ENCODE results near the gene THSD1. TPM values are rescaled to one million over a fixed set of nuclear protein-coding genes. Genes with fewer than 3 reads are reported as not detected.
A peak's percentile ranks its signal among the peaks of the same experiment; 100 is the strongest.
"Not testable (repeated sequence)": the region's sequence is repeated elsewhere in the genome, so short reads cannot be mapped to it uniquely, and the experiment has no call there.

Gene THSD1
- total RNA-seq, 2 experiments from 2014 or later = 0.27 to 0.31 TPM

GRCh38 chr13:52446265-52446664 is 40.3 kb upstream of the THSD1 start:
- Mint-ChIP-seq H3K9me3 (no peaks in the 10 kb centered on the region), H3K4me3 (no peak overlapping the region), H3K27me3 (no peaks in the 10 kb centered on the region), H3K4me1 (peaks cover 26% of the 10 kb centered on the region), H3K27ac (no peak overlapping the region), H3K36me3 (ENCODE audit: low read depth) (peaks cover 9% of the 10 kb centered on the region)
- POLR2A ChIA-PET = no interaction called here
- CTCF ChIA-PET = no interaction called here
- DNase-seq = no peak

GRCh38 chr13:52432456-52432855 is 26.5 kb upstream of the THSD1 start:
- Mint-ChIP-seq H3K36me3 (ENCODE audit: low read depth) (peaks cover 53% of the 10 kb centered on the region), H3K4me3 (no peak overlapping the region), H3K4me1 (peaks cover 5% of the 10 kb centered on the region), H3K27me3 (no peaks in the 10 kb centered on the region), H3K27ac (no peak overlapping the region), H3K9me3 (no peaks in the 10 kb centered on the region)
- CTCF ChIA-PET = interaction anchor here (2.5 kb wide), 1 partner anchor 18 kb away, joined by 10 read pairs; the partner anchor contains the start of gene VPS36
- POLR2A ChIA-PET = no interaction called here
- no peak for DNase-seq

GRCh38 chr13:52428295-52428694 is 22.3 kb upstream of the THSD1 start:
- CTCF ChIA-PET = interaction anchor here (0.6 kb wide), 1 partner anchor 424 kb away, joined by 3 read pairs; no protein-coding TSS in a partner anchor

GRCh38 chr13:52421216-52421615 is 15.2 kb upstream of the THSD1 start:
- ChIA-PET POLR2A (no interaction called here), CTCF (interaction anchor here (3.1 kb wide), 1 partner anchor 29 kb away, joined by 13 read pairs; the partner anchor contains the start of gene VPS36)
- Mint-ChIP-seq H3K27me3 (no peaks in the 10 kb centered on the region), H3K4me1 (peaks cover 4% of the 10 kb centered on the region), H3K4me3 (no peak overlapping the region), H3K36me3 (ENCODE audit: low read depth) (peaks cover 44% of the 10 kb centered on the region), H3K27ac (no peak overlapping the region), H3K9me3 (no peaks in the 10 kb centered on the region)
- no peak for DNase-seq

More at GRCh38 chr13:52428295-52428694, 22.3 kb upstream of the THSD1 start:
- Mint-ChIP-seq H3K36me3 (ENCODE audit: low read depth) (peaks cover 49% of the 10 kb centered on the region), H3K9me3 (no peaks in the 10 kb centered on the region), H3K27me3 (no peaks in the 10 kb centered on the region), H3K4me3 (no peak overlapping the region), H3K4me1 (no peaks in the 10 kb centered on the region), H3K27ac (no peak overlapping the region)
- no peak for DNase-seq
- POLR2A ChIA-PET = no interaction called here

- DNase-seq = no peak
- CTCF ChIA-PET = no interaction called here
- Mint-ChIP-seq H3K27me3 (no peaks in the 10 kb centered on the region), H3K27ac (no peak overlapping the region), H3K36me3 (ENCODE audit: low read depth) (peaks cover 38% of the 10 kb centered on the region), H3K9me3 (no peaks in the 10 kb centered on the region), H3K4me3 (no peak overlapping the region), H3K4me1 (peaks cover 4% of the 10 kb centered on the region)
- POLR2A ChIA-PET = no interaction called here
Observed at GRCh38 chr13:52419080-52419479, 13.1 kb upstream of the THSD1 start.

GRCh38 chr13:52414963-52415362 is 9.0 kb upstream of the THSD1 start:
- Mint-ChIP-seq H3K27me3 (no peaks in the 10 kb centered on the region), H3K27ac (no peak overlapping the region), H3K36me3 (ENCODE audit: low read depth) (peaks cover 31% of the 10 kb centered on the region)

GRCh38 chr13:52414051-52414450 is 8.1 kb upstream of the THSD1 start:
- Mint-ChIP-seq H3K36me3 (ENCODE audit: low read depth) (peaks cover 30% of the 10 kb centered on the region), H3K4me3 (no peak overlapping the region), H3K9me3 (no peaks in the 10 kb centered on the region), H3K27ac (no peak overlapping the region), H3K4me1 (no peaks in the 10 kb centered on the region), H3K27me3 (no peaks in the 10 kb centered on the region)
- CTCF ChIA-PET = interaction anchor here (0.7 kb wide), 1 partner anchor 1778 kb away, joined by 3 read pairs; no protein-coding TSS in a partner anchor
- POLR2A ChIA-PET = no interaction called here
- no peak for DNase-seq

More at GRCh38 chr13:52414963-52415362, 9.0 kb upstream of the THSD1 start:
- DNase-seq = no peak
- H3K9me3 Mint-ChIP-seq = no peaks in the 10 kb centered on the region
- CTCF ChIA-PET = interaction anchor here (1.0 kb wide), 1 partner anchor 35 kb away, joined by 3 read pairs; no protein-coding TSS in a partner anchor
- H3K4me1 Mint-ChIP-seq = peaks cover 4% of the 10 kb centered on the region
- POLR2A ChIA-PET = no interaction called here
- no peak overlapping the region for H3K4me3 Mint-ChIP-seq

GRCh38 chr13:52412128-52412527 is 6.2 kb upstream of the THSD1 start:
- CTCF ChIA-PET = no interaction called here
- Mint-ChIP-seq H3K27ac (no peak overlapping the region), H3K4me3 (no peak overlapping the region), H3K27me3 (no peaks in the 10 kb centered on the region), H3K4me1 (no peaks in the 10 kb centered on the region), H3K36me3 (ENCODE audit: low read depth) (peaks cover 28% of the 10 kb centered on the region), H3K9me3 (no peaks in the 10 kb centered on the region)
- DNase-seq = no peak
- POLR2A ChIA-PET = no interaction called here

GRCh38 chr13:52411629-52412028 is 5.7 kb upstream of the THSD1 start:
- peaks cover 3% of the 10 kb centered on the region for H3K27me3 Mint-ChIP-seq
- ChIA-PET CTCF (no interaction called here), POLR2A (no interaction called here)
- H3K4me1 Mint-ChIP-seq = peaks cover under 1% of the 10 kb centered on the region
- DNase-seq = no peak
- H3K9me3 Mint-ChIP-seq = no peaks in the 10 kb centered on the region
- H3K27ac Mint-ChIP-seq = no peak overlapping the region
- peaks cover 24% of the 10 kb centered on the region for H3K36me3 Mint-ChIP-seq (ENCODE audit: low read depth)
- H3K4me3 Mint-ChIP-seq = no peak overlapping the region

GRCh38 chr13:52408071-52408658 is 2.2 kb upstream of the THSD1 start:
- ChIA-PET POLR2A (interaction anchor here (0.6 kb wide), 1 partner anchor 71 kb away, joined by 3 read pairs; no protein-coding TSS in a partner anchor), CTCF (interaction anchor here (1.4 to 2.1 kb wide), 2 partner anchors 9 to 42 kb away, joined by 3 to 6 read pairs; partner anchors contain the start of gene VPS36)
- H3K9me3 Mint-ChIP-seq, H3K4me3 Mint-ChIP-seq, DNase-seq, H3K27ac Mint-ChIP-seq: not testable (repeated sequence)
- H3K36me3 Mint-ChIP-seq (ENCODE audit: low read depth) = peaks cover 17% of the 10 kb centered on the region
- peaks cover 24% of the 10 kb centered on the region for H3K27me3 Mint-ChIP-seq
- H3K4me1 Mint-ChIP-seq = peaks cover 21% of the 10 kb centered on the region

- peaks cover 21% of the 10 kb centered on the region for H3K4me1 Mint-ChIP-seq
- CTCF ChIA-PET = interaction anchor here (0.9 to 2.1 kb wide), 2 partner anchors 10 to 43 kb away, joined by 5 to 6 read pairs; partner anchors contain the start of gene VPS36
- H3K36me3 Mint-ChIP-seq (ENCODE audit: low read depth) = peaks cover 17% of the 10 kb centered on the region
- H3K4me3 Mint-ChIP-seq, H3K9me3 Mint-ChIP-seq, DNase-seq, H3K27ac Mint-ChIP-seq, POLR2A ChIA-PET: not testable (repeated sequence)
- H3K27me3 Mint-ChIP-seq = peaks cover 31% of the 10 kb centered on the region
Observed at GRCh38 chr13:52407436-52407835, 1.5 kb upstream of the THSD1 start.

GRCh38 chr13:52406629-52407028 is 657 bp upstream of the THSD1 start:
- no peak for DNase-seq
- peaks cover 32% of the 10 kb centered on the region for H3K27me3 Mint-ChIP-seq
- ChIA-PET CTCF (interaction anchor here (0.9 to 2.1 kb wide), 2 partner anchors 10 to 44 kb away, joined by 5 to 6 read pairs; partner anchors contain the start of gene VPS36), POLR2A (no interaction called here)
- H3K4me3 Mint-ChIP-seq = peak overlapping the region; percentile 28
- H3K36me3 Mint-ChIP-seq (ENCODE audit: low read depth) = peaks cover 16% of the 10 kb centered on the region
- H3K9me3 Mint-ChIP-seq = no peaks in the 10 kb centered on the region
- no peak overlapping the region for H3K27ac Mint-ChIP-seq
- H3K4me1 Mint-ChIP-seq = peaks cover 21% of the 10 kb centered on the region

GRCh38 chr13:52405369-52405766 is 604 bp downstream of the THSD1 start:
- CTCF ChIA-PET = no interaction called here
- H3K4me3 Mint-ChIP-seq = peak overlapping the region; percentile 54
- peaks cover 12% of the 10 kb centered on the region for H3K36me3 Mint-ChIP-seq (ENCODE audit: low read depth)
- peaks cover 21% of the 10 kb centered on the region for H3K4me1 Mint-ChIP-seq
- no peak overlapping the region for H3K27ac Mint-ChIP-seq
- no peak for DNase-seq
- H3K27me3 Mint-ChIP-seq = peaks cover 32% of the 10 kb centered on the region
- POLR2A ChIA-PET = no interaction called here
- H3K9me3 Mint-ChIP-seq = no peaks in the 10 kb centered on the region

GRCh38 chr13:52399708-52400107 is 6.3 kb downstream of the THSD1 start:
- Mint-ChIP-seq H3K4me1 (peaks cover 8% of the 10 kb centered on the region), H3K27ac (no peak overlapping the region), H3K4me3 (no peak overlapping the region), H3K27me3 (peaks cover 18% of the 10 kb centered on the region), H3K9me3 (no peaks in the 10 kb centered on the region), H3K36me3 (ENCODE audit: low read depth) (no peaks in the 10 kb centered on the region)
- ChIA-PET POLR2A (no interaction called here), CTCF (no interaction called here)
- DNase-seq = no peak
